Naive thymus-derived CD8-positive, alpha-beta T cell (primary cell): ENCODE data around the gene UFC1. TPM values are rescaled to one million over a fixed set of nuclear protein-coding genes. Genes with fewer than 3 reads are reported as not detected.
A peak's percentile ranks its signal among the peaks of the same experiment; 100 is the strongest.

Experiments
- ATAC-seq, 2 donors: fragments of 150-1000 bp; cut with Tn5 transposase in 1 of 2; sonication (Bioruptor Pico), chemical (Tn5 transposase) in 1 of 2; 1 replicate in 1 of 2; 2 replicates in 1 of 2; pipeline ENCODE4 v1.10.0; 2021; ENCODE audit warnings: mild to moderate bottlenecking in 2 of 2, moderate library complexity in 2 of 2
- POLR2A ChIA-PET: fragments of 350-600 bp; sonication (Branson Sonifier 250); formaldehyde crosslinking; loops from one replicate; lab custom pipeline; 2021; ENCODE audit warnings: antibody characterized with exemption; lab: Charles Lee
- DNase-seq, 10 donors: peaks; one replicate each; pipeline versions ENCODE4 v3.0.0 to v3.0.0-alpha.2; 2020 to 2022
- H3K27ac Mint-ChIP-seq, 10 donors: one replicate each; pipeline ENCODE4 v1.8.0; 2020 to 2022; ENCODE audit warnings: mild to moderate bottlenecking in 10 of 10, mixed read lengths in 10 of 10, moderate library complexity in 4 of 10, inconsistent platforms in 1 of 10
- H3K27me3 Mint-ChIP-seq, 5 donors: one replicate each; pipeline ENCODE4 v1.8.0; 2021 to 2022; ENCODE audit warnings: mixed read lengths in 5 of 5
- H3K36me3 Mint-ChIP-seq, 3 donors: one replicate each; pipeline ENCODE4 v1.8.0; 2020 to 2022; ENCODE audit warnings: mixed read lengths in 3 of 3, mild to moderate bottlenecking in 2 of 3, inconsistent platforms in 1 of 3
- H3K4me1 Mint-ChIP-seq, 4 donors: one replicate each; pipeline ENCODE4 v1.8.0; 2021 to 2022; ENCODE audit warnings: mixed read lengths in 4 of 4
- H3K4me3 Mint-ChIP-seq, 10 donors: one replicate each; pipeline ENCODE4 v1.8.0; 2020 to 2022; ENCODE audit warnings: mild to moderate bottlenecking in 10 of 10, mixed read lengths in 10 of 10, moderate library complexity in 6 of 10, inconsistent platforms in 1 of 10
- H3K9me3 Mint-ChIP-seq, 9 donors: one replicate each; pipeline ENCODE4 v1.8.0; 2020 to 2022; ENCODE audit warnings: mixed read lengths in 9 of 9, mild to moderate bottlenecking in 3 of 9, inconsistent platforms in 1 of 9, moderate library complexity in 1 of 9
- polyA plus RNA-seq, 3 donors: library from polyadenylated mRNA; unstranded; fragments of 300-500 nt; fragmentation: Illumina TruSeq; gene quantifications; one replicate each; pipeline ENCODE4 v1.2.3, GENCODE V29; 2021
- total RNA-seq, 8 experiments: library from RNA in 2 of 8; stranded (reverse) in 2 of 8; gene quantifications; one replicate each; pipeline ENCODE4 v1.2.3 and lab custom pipeline; 2021 to 2026

UFC1 gene
- total and polyA plus RNA-seq, 5 experiments from 2014 or later: 116 to 158 (median 148) TPM

DNA sequence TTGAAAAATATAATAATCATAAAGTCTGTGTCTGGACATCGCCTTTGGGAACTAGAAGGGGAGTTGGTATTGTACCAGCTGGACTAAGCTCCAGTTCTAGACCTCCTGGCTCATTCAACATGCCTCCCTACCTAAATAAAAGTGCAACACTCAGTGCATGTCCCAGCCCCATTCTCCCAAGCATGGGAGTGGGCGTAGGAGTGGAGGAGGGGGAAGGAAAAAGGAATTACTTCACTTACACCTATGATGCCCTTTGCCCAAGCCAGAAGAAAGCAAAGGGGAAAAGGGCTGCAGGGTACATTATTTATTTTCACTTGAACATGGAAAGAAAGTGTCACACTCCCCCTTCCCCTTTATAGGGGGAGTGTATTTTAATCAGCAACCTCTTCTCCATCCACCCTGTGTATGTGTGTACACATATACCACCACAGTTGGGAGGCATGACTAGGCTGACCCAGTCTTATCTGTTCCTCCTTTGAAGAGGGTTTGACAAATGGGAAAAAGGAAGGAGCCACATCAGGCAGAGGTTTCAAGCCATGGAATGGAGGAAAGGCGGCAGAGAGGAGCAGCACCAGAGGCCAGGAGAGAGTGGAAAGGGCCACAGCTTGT lies 32.6 kb upstream of the UFC1 start:
- Mint-ChIP-seq H3K27ac (peak overlapping the region in 6 of 10 donors; percentile 1 to 80 (median 30)), H3K36me3 (peaks cover 0 to 56% (median 8%) of the 10 kb centered on the region in 3 donors), H3K4me1 (peaks cover 21 to 68% (median 42%) of the 10 kb centered on the region in 4 donors), H3K9me3 (no peaks in the 10 kb centered on the region), H3K4me3 (no peak overlapping the region), H3K27me3 (no peaks in the 10 kb centered on the region)
- ATAC-seq: no peak
- DNase-seq: no peak
- POLR2A ChIA-PET: interaction anchor here (1.3 to 1.8 kb wide), 2 partner anchors 12 to 24 kb away, joined by 3 to 8 read pairs; partner anchors contain the start of gene DEDD

DNA sequence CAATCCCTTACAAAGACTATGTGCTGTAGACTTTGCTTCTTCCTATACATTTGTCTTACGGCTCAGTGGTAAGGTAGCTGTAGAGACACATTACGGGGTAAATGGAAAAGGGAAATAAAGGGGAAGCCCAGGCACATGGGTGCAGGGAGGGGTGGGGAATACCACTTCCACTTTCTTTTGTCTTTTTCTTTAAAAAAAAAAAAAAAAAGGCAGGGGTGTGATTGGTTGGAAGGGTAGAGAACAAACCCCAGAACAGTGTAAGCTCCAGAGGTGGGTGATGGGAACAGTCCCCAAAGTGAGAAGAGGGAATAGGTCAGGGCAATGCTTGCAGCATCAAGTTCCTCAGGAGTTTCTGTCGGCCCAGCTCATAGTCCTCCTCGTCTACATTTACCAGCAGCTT lies 31.9 kb upstream of the UFC1 start:
- POLR2A ChIA-PET: interaction anchor here (0.6 to 1.8 kb wide), 6 partner anchors 11 to 713 kb away, joined by 3 to 8 read pairs (median 3); partner anchors contain the start of genes DEDD and UFC1
- Mint-ChIP-seq H3K27me3 (no peaks in the 10 kb centered on the region), H3K36me3 (peaks cover 0 to 61% (median 8%) of the 10 kb centered on the region in 3 donors), H3K9me3 (no peaks in the 10 kb centered on the region), H3K27ac (peak overlapping the region in 3 of 10 donors; percentile 32 to 59 (median 53)), H3K4me3 (no peak overlapping the region), H3K4me1 (peaks cover 22 to 65% (median 40%) of the 10 kb centered on the region in 4 donors)
- DNase-seq: no peak
- no peak for ATAC-seq

DNA sequence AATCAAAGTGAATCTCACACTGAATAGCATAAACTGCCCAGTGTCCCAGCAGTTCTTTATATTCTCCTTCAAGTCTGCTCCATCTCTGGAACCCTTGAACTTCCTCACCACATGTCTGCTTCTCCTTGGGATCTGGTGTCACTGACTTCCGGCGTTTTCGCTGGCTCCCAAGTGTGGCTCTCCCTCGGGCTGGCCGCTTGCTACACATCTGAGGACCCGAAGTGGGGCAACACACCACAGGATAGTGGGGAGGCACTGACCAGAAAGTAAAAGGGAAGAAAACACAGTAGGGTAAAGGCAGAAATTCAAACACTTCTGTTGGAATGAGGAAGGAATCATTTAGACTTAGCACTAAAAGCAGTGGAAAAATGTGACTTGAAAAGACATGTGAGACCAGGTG lies 30.8 kb upstream of the UFC1 start:
- peak overlapping the region in 5 of 10 donors; percentile 32 to 87 (median 70) for H3K27ac Mint-ChIP-seq
- H3K9me3 Mint-ChIP-seq: no peaks in the 10 kb centered on the region
- no peak for ATAC-seq
- peaks cover 23 to 65% (median 41%) of the 10 kb centered on the region in 4 donors for H3K4me1 Mint-ChIP-seq
- no peak overlapping the region for H3K4me3 Mint-ChIP-seq
- no peak for DNase-seq
- peaks cover 0 to 72% (median 10%) of the 10 kb centered on the region in 3 donors for H3K36me3 Mint-ChIP-seq
- POLR2A ChIA-PET: no interaction called here
- no peaks in the 10 kb centered on the region for H3K27me3 Mint-ChIP-seq

DNA sequence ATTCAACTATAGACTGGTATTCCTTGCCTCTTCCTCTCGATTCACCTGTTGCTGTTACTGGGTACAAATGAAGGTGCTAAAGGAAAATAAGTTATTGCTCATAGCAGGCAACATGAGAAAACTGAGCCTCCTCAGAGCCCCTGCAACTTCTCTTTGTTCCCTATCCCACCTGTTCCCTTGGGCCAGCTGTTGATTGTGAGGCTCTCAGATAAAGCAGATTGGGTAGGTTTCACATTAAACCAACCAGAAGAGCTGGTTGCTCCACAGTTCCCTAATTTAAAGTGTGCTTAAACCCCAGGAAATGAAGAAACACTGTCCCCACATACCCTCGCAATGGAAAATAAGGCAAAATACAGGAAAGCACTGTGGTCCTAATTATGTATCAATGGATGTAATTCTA lies 26.1 kb upstream of the UFC1 start:
- Mint-ChIP-seq H3K4me1 (peaks cover 38 to 65% (median 60%) of the 10 kb centered on the region in 4 donors), H3K27me3 (no peaks in the 10 kb centered on the region), H3K36me3 (peaks cover 0 to 63% (median 8%) of the 10 kb centered on the region in 3 donors), H3K4me3 (peak overlapping the region in 3 of 10 donors; percentile 21 to 67 (median 34)), H3K27ac (peak overlapping the region in 8 of 10 donors; percentile 29 to 82 (median 71)), H3K9me3 (no peaks in the 10 kb centered on the region)
- ATAC-seq: no peak
- POLR2A ChIA-PET: interaction anchor here (0.9 to 3.1 kb wide), 7 partner anchors 10 to 89 kb away, joined by 3 to 12 read pairs (median 4); partner anchors contain the start of genes NIT1, PFDN2, TSTD1 and USF1
- DNase-seq: no peak

DNA sequence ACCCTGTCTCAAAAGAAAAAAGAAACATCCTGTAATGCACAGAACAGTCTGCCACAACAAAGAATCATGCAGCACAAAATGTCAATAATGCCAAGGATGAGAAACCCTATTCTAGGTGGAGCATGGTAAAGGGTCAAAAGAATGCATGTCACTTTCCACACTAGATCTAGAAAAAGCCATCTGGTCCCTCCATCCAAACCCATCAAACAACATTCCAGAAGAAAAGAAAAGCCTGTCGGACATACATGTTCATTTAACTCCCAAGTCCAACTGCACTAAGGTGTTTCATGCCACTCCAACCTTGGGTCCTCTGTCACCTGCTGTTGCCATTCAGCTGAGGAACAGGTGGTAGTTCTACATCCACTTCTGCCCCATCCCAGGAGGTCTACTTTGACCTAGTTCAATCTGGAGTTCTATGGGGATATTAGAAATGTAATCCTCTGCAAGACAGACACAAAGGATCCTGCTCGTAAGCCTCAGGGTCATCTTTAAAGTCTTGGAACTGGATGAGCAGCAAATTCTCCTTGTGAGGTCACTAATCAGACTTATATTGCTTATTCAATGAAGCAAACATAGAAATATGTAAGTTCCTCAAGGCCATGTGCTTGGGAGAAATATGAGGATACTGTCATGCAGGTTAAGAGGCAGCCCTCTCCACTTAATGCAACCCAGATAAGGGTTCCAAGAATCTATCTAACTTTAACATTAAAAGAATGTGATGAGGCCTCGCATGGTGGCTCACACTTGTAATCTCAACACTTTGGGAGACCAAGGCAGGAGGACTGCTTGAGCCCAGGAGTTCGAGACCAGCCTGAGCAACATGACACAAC lies 25.0 kb upstream of the UFC1 start:
- peak overlapping the region in 7 of 10 donors; percentile 11 to 67 (median 34) for H3K4me3 Mint-ChIP-seq
- peaks cover 0 to 52% (median 6%) of the 10 kb centered on the region in 3 donors for H3K36me3 Mint-ChIP-seq
- POLR2A ChIA-PET: interaction anchor here (0.6 to 3.1 kb wide), 6 partner anchors 11 to 89 kb away, joined by 3 to 12 read pairs (median 5); partner anchors contain the start of genes NIT1, PFDN2 and USF1
- H3K27me3 Mint-ChIP-seq: no peaks in the 10 kb centered on the region
- ATAC-seq (no peak), DNase-seq (peak in 2 of 10 donors; percentile 6 to 9)
- H3K4me1 Mint-ChIP-seq: peaks cover 38 to 62% (median 60%) of the 10 kb centered on the region in 4 donors
- peak overlapping the region in 8 of 10 donors; percentile 30 to 82 (median 70) for H3K27ac Mint-ChIP-seq
- H3K9me3 Mint-ChIP-seq: no peaks in the 10 kb centered on the region

DNA sequence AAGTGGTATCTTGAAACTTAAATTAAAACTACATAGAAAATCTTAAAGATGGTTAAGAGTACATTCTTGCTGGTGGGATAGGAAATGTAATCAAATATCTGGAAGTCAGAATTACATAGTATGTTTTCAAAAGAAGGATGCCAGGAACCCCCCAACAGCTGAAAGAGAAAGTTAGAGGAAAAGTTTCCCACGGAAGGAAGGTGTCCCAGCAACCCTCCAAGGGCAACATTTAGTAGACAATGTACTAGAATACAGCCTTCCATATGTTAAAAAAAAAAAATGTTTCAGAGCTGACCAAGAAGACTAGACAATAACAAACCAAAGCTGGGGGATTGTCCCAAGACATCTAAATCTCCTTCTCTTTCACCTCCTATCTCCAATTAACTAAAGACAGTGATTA lies 23.5 kb upstream of the UFC1 start:
- Mint-ChIP-seq H3K4me3 (peak overlapping the region in 4 of 10 donors; percentile 12 to 50 (median 22)), H3K27me3 (no peaks in the 10 kb centered on the region), H3K9me3 (no peaks in the 10 kb centered on the region), H3K27ac (peak overlapping the region in 5 of 10 donors; percentile 1 to 96 (median 49)), H3K36me3 (peaks cover 0 to 38% (median 6%) of the 10 kb centered on the region in 3 donors), H3K4me1 (peaks cover 42 to 67% (median 64%) of the 10 kb centered on the region in 4 donors)
- no peak for ATAC-seq
- no peak for DNase-seq
- POLR2A ChIA-PET: interaction anchor here (2.7 to 3.5 kb wide), 2 partner anchors 11 to 60 kb away, joined by 14 to 20 read pairs; partner anchors contain the start of gene ARHGAP30

DNA sequence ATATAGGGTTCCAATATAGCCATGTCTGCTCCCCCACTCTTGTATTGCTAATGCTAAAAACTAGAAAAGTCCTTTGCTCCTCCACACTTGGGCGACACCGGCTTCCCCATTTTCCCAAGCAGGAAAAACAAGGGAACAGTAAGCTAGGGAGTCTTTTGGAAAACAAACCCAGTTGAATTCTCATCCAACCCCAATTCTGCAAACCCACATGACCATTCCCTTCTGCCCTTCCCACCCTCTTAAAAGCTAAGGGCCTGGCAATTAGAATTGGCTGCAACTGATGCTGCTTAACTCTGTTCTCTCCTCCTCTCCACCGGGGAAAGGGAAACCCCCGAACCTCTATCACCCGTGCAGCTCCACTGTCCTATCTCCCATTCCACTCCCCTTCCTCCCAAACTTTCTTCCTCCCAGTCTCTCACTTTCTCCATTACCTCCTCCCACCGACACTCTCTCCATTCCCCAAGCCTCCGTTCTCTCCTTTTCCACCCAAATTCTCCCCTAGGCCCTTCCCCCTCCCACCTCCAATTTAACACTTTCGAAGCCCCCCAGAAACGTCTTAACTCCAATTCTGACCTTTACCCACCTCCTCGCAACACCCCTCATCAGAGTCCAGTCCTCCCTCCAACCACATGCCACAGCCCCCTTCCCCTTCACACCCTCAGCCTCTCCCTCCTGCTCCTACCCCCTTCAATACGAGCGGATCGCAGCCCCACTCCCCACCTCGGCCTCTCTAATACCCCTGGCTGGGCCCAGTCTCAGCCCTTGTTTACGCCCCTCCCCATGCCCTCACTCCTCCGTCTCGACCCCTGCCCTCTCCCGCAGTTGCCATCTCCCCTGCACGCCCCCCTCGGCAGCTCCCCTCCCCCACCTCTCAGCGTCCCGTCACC lies 22.0 kb upstream of the UFC1 start:
- Mint-ChIP-seq H3K4me1 (peaks cover 36 to 65% (median 61%) of the 10 kb centered on the region in 4 donors), H3K4me3 (no peak overlapping the region), H3K36me3 (peaks cover 0 to 25% (median 2%) of the 10 kb centered on the region in 3 donors), H3K27me3 (no peaks in the 10 kb centered on the region), H3K27ac (peak overlapping the region in 2 of 10 donors; percentile 92 to 96), H3K9me3 (no peaks in the 10 kb centered on the region)
- POLR2A ChIA-PET: interaction anchor here (0.6 to 3.5 kb wide), 20 partner anchors 9 to 335 kb away, joined by 3 to 26 read pairs (median 6); partner anchors contain the start of genes ARHGAP30, F11R, LY9 and NDUFS2
- no peak for ATAC-seq
- peak in 1 of 10 donors; percentile 21 for DNase-seq

DNA sequence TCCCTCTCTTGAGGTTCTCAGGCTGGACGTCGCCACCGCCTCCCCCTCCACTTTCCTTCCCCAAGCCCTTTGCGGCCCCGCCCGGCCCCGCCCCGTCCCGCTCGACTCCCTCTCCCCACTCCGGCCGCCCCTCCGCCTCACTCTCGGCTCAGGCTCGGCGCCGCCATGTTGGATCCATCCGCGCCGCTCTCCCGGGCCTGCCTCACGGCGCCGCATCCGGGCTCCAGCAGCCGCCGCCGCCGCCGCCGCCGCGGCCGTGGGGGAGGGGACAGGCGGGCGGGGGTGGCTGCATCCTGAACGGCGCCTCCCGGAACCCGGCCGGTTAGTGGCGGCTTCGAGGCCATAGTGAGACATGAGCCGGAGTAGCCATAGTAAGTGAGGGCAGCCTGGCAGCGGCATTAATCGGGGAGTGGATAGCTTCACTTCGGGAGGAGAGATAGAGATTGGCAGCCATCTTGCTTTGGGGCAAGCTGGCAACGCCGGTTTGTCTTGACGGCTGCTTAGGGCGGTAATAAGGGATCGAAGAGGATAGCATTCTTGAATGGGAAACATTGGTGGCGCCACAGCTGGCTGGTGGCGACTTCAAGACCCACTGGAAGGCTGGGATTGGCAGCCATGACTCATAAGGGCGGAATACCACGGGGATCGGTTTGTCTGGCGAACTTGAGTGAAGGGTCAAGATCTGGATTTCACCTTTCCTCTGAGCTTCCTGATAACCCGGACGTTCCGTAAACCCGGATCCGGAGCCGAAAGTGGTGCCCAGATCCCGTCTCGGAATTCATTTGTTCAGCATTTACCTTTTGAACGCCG lies 21.2 kb upstream of the UFC1 start, which contains the start of gene DEDD:
Gene DEDD (minus strand): TSS at position 258 of the 810 bp plus-strand sequence. CDS start 8,205 bp downstream, outside the sequence.
- peaks cover 0 to 16% (median 0%) of the 10 kb centered on the region in 3 donors for H3K36me3 Mint-ChIP-seq
- ATAC-seq (peak; percentile 95), DNase-seq (peak; percentile 74 to 95 (median 88))
- POLR2A ChIA-PET: interaction anchor here (0.6 to 3.5 kb wide), 27 partner anchors 8 to 336 kb away, joined by 3 to 26 read pairs (median 5); partner anchors contain the start of genes ARHGAP30, F11R, LY9 and NDUFS2
- H3K27ac Mint-ChIP-seq: peak within 1 kb of the TSS in 2 of 10 donors; percentile 92 to 96
- H3K27me3 Mint-ChIP-seq: no peaks in the 10 kb centered on the region
- peaks cover 33 to 62% (median 55%) of the 10 kb centered on the region in 4 donors for H3K4me1 Mint-ChIP-seq
- H3K9me3 Mint-ChIP-seq: no peaks in the 10 kb centered on the region
- H3K4me3 Mint-ChIP-seq: no peak within 1 kb of the TSS

DNA sequence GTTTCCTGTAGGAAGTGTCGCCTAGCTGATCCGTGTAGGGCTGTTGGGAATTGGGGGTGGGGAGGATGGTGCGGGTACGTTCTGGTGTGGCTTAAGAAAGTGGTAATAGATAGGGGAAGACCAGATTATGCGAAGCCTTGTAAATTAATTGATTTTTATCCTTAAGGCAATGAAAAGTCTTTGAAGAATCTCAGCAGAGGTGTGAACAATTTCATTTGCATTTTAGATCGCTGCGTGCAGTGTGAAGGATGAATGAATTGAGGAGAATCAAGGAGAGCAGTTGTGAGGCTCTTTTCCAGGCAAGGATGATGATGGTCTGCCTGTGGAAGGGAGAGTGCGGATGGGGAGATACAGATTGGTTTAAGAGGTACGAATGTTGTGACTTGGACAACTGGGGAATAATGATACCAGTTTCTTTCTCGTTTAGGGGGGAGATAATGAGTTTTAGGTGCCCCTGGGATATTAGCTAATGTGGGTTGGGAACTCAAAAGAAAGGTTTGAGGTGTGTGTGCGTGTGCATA lies 20.5 kb upstream of the UFC1 start:
- Mint-ChIP-seq H3K9me3 (no peaks in the 10 kb centered on the region), H3K4me1 (peaks cover 29 to 56% (median 49%) of the 10 kb centered on the region in 4 donors), H3K4me3 (no peak overlapping the region), H3K27ac (no peak overlapping the region), H3K36me3 (peaks cover 0 to 10% (median 0%) of the 10 kb centered on the region in 3 donors), H3K27me3 (no peaks in the 10 kb centered on the region)
- no peak for DNase-seq
- POLR2A ChIA-PET: interaction anchor here (0.6 to 3.5 kb wide), 23 partner anchors 8 to 337 kb away, joined by 3 to 26 read pairs (median 5); partner anchors contain the start of genes ARHGAP30, F11R, LY9 and NDUFS2
- ATAC-seq: peak in 1 of 2 donors; percentile 3

DNA sequence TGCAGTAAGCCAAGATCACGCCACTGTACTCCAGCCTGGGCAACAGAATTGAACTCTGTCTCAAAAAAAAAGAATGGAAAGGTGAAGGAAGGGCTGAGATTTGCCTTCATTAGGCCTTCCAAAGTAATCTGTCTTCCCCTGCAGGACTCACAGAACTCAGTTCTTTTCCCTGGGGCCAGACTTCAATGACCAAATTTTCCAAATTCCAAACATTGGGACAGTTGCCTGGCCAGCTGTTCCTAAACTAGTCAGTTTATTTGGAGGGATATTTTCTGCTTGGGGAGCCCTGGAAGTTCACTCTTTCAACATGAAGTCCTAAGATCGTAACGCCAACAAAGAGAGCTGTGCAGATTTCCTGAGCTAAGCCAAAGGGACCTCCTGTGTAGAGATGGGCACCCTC lies 15.9 kb upstream of the UFC1 start:
- DNase-seq (no peak), ATAC-seq (no peak)
- peak overlapping the region in 1 of 10 donors; percentile 43 for H3K27ac Mint-ChIP-seq
- POLR2A ChIA-PET: interaction anchor here (1.0 to 1.5 kb wide), 3 partner anchors 9 to 64 kb away, joined by 3 to 4 read pairs (median 4); partner anchors contain the start of genes NDUFS2 and UFC1
- H3K36me3 Mint-ChIP-seq: no peaks in the 10 kb centered on the region
- H3K4me1 Mint-ChIP-seq: peaks cover 7 to 24% (median 17%) of the 10 kb centered on the region in 4 donors
- H3K9me3 Mint-ChIP-seq: no peaks in the 10 kb centered on the region
- no peaks in the 10 kb centered on the region for H3K27me3 Mint-ChIP-seq
- H3K4me3 Mint-ChIP-seq: no peak overlapping the region
